A549 (cell line): ENCODE data around the gene BAAT. TPM values are rescaled to one million over a fixed set of nuclear protein-coding genes. Genes with fewer than 3 reads are reported as not detected.

Source experiments
- BHLHE40 ChIP-seq: IDR thresholded peaks from 2 replicates; pipeline ENCODE4 v1.6.1; 2012; ENCODE audit warnings: low read depth, low read length, inconsistent platforms
- CBX8 ChIP-seq: fragments of 200-600 bp; sonication (generic); IDR thresholded peaks from 2 replicates; pipeline ENCODE4 v1.6.1; 2016
- CHD2 ChIP-seq: fragments of 150-350 bp; IDR thresholded peaks from 2 replicates; pipeline ENCODE4 v1.6.1; 2014; ENCODE audit warnings: low read length; ENCODE audit not compliant: partially characterized antibody
- CHD4 ChIP-seq: fragments of 200-600 bp; sonication (generic); IDR thresholded peaks from 2 replicates; pipeline ENCODE4 v1.6.1; 2016; ENCODE audit warnings: antibody characterized with exemption, mild to moderate bottlenecking, borderline replicate concordance
- EHF ChIP-seq: fragments of 250-450 bp; sonication (Bioruptor Pico); IDR thresholded peaks from 2 replicates; pipeline ENCODE4 v1.5.0; 2020; ENCODE audit warnings: mild to moderate bottlenecking
- FOXS1 ChIP-seq: fragments of 250-450 bp; sonication (Bioruptor Pico); IDR thresholded peaks from 2 replicates; pipeline ENCODE4 v1.5.0; 2020; ENCODE audit warnings: mild to moderate bottlenecking, moderate library complexity
- HOXA7 ChIP-seq: fragments of 250-450 bp; sonication (Bioruptor Pico); IDR thresholded peaks from 2 replicates; pipeline ENCODE4 v1.5.0; 2020; ENCODE audit warnings: mild to moderate bottlenecking, moderate library complexity
- HOXB13 ChIP-seq: fragments of 250-450 bp; sonication (Bioruptor Pico); IDR thresholded peaks from 2 replicates; pipeline ENCODE4 v1.5.0; 2020; ENCODE audit warnings: low read depth, mild to moderate bottlenecking, moderate library complexity
- HOXB5 ChIP-seq: fragments of 250-450 bp; sonication (Bioruptor Pico); IDR thresholded peaks from 2 replicates; pipeline ENCODE4 v1.5.0; 2020; ENCODE audit warnings: mild to moderate bottlenecking, moderate library complexity
- JUN ChIP-seq, 2 experiments: fragments of >200 bp; sonication (Bioruptor Twin); formaldehyde crosslinking; IDR thresholded peaks; 2 replicates in 1 of 2; 3 replicates in 1 of 2; pipeline ENCODE4 v1.6.1; 2016 to 2017
- JUNB ChIP-seq: fragments of >200 bp; sonication (Bioruptor Twin); formaldehyde crosslinking; IDR thresholded peaks from 2 replicates; pipeline ENCODE4 v1.6.1; 2016
- KDM1A ChIP-seq: fragments of 200-600 bp; sonication (generic); IDR thresholded peaks from 2 replicates; pipeline ENCODE4 v1.6.1; 2016; ENCODE audit warnings: low read depth, mild to moderate bottlenecking
- KDM5A ChIP-seq: fragments of 200-600 bp; sonication (generic); IDR thresholded peaks from 2 replicates; pipeline ENCODE4 v1.6.1; 2016; ENCODE audit warnings: antibody characterized with exemption, mild to moderate bottlenecking
- MAFK ChIP-seq: fragments of 450-650 bp; IDR thresholded peaks from 2 replicates; pipeline ENCODE4 v1.6.1; 2014; ENCODE audit not compliant: partially characterized antibody
- MAZ ChIP-seq: fragments of 150-350 bp; IDR thresholded peaks from 2 replicates; pipeline ENCODE4 v1.6.1; 2014; ENCODE audit warnings: antibody characterized with exemption, low read depth, low read length, borderline replicate concordance
- NPAS2 ChIP-seq: fragments of 250-450 bp; sonication (Bioruptor Pico); IDR thresholded peaks from 2 replicates; pipeline ENCODE4 v1.8.0; 2022; ENCODE audit warnings: mild to moderate bottlenecking, moderate library complexity, borderline replicate concordance
- NR3C1 ChIP-seq: fragments of >200 bp; sonication (Bioruptor Twin); formaldehyde crosslinking; IDR thresholded peaks from 3 replicates; pipeline ENCODE4 v1.6.1; 2017
- PHF8 ChIP-seq: fragments of 200-600 bp; sonication (generic); IDR thresholded peaks from 2 replicates; pipeline ENCODE4 v1.6.1; 2016; ENCODE audit warnings: low read depth, mild to moderate bottlenecking, antibody characterized with exemption, moderate library complexity, borderline replicate concordance
- POLR2A ChIP-seq: IDR thresholded peaks from 2 replicates; pipeline ENCODE4 v1.6.1; 2012; ENCODE audit warnings: mild to moderate bottlenecking, low read length
- RAD21 ChIP-seq, 2 experiments: fragments of >200 bp in 1 of 2; sonication (Bioruptor Twin) in 1 of 2; formaldehyde crosslinking in 1 of 2; IDR thresholded peaks in 1 of 2; conservative IDR thresholded peaks in 1 of 2; 2 replicates in 1 of 2; 3 replicates in 1 of 2; pipeline ENCODE4 v1.6.1; 2012 to 2018; ENCODE audit warnings: inconsistent platforms in 1 of 2
- RARB ChIP-seq: fragments of 250-450 bp; sonication (Bioruptor Pico); IDR thresholded peaks from 2 replicates; pipeline ENCODE4 v1.8.0; 2021; ENCODE audit warnings: mild to moderate bottlenecking, moderate library complexity
- RFX5 ChIP-seq: fragments of 450-650 bp; IDR thresholded peaks from 2 replicates; pipeline ENCODE4 v1.7.1; 2014; ENCODE audit warnings: antibody characterized with exemption, mild to moderate bottlenecking, moderate library complexity
- RNF2 ChIP-seq: fragments of 200-600 bp; sonication (generic); IDR thresholded peaks from 2 replicates; pipeline ENCODE4 v1.6.1; 2016; ENCODE audit warnings: low read depth, mild to moderate bottlenecking, antibody characterized with exemption, moderate library complexity, borderline replicate concordance
- SMC3 ChIP-seq: fragments of >200 bp; sonication (Bioruptor Twin); formaldehyde crosslinking; IDR thresholded peaks from 3 replicates; pipeline ENCODE4 v1.6.1; 2018; ENCODE audit warnings: inconsistent platforms
- SREBF2 ChIP-seq: fragments of 450-650 bp; IDR thresholded peaks from 2 replicates; pipeline ENCODE4 v1.6.1; 2014; ENCODE audit warnings: mild to moderate bottlenecking, moderate library complexity
- ZFP36 ChIP-seq: fragments of 450-650 bp; IDR thresholded peaks from 2 replicates; pipeline ENCODE4 v1.6.1; 2014; ENCODE audit warnings: borderline replicate concordance; ENCODE audit not compliant: partially characterized antibody
- ZSCAN20 ChIP-seq: fragments of 250-450 bp; sonication (Bioruptor Pico); IDR thresholded peaks from 2 replicates; pipeline ENCODE4 v1.8.0; 2022; ENCODE audit warnings: mild to moderate bottlenecking, moderate library complexity
- polyA plus RNA-seq, 4 experiments: library from polyadenylated mRNA; depleted of rRNA in 3 of 4; stranded (reverse); fragments of >200 nt; fragmentation: RNase III in 1 of 4; extraction: RNeasy Plus Mini Kit Qiagen cat#74134 plus additional on column Dnase treatment in 1 of 4; gene quantifications; 2 replicates in 3 of 4; 3 replicates in 1 of 4; pipeline ENCODE4 v1.2.3, GENCODE V29; 2011 to 2017
- TF ChIP-seq, protein P1 (sequence below): fragments of >200 bp; sonication (Bioruptor Twin); formaldehyde crosslinking; IDR thresholded peaks from 3 replicates; pipeline ENCODE4 v1.6.1; 2016
- TF ChIP-seq, protein P2 (sequence below): IDR thresholded peaks from 2 replicates; pipeline ENCODE4 v1.6.1; 2012
- TF ChIP-seq, protein P3 (sequence below): IDR thresholded peaks from 2 replicates; pipeline ENCODE4 v1.6.1; 2012; ENCODE audit warnings: low read depth, borderline replicate concordance
- TF ChIP-seq, protein P4 (sequence below): fragments of 450-650 bp; IDR thresholded peaks from 2 replicates; pipeline ENCODE4 v1.6.1; 2014; ENCODE audit warnings: antibody characterized with exemption
- TF ChIP-seq, protein P5 (sequence below): fragments of >200 bp; sonication (Bioruptor Twin); formaldehyde crosslinking; IDR thresholded peaks from 3 replicates; pipeline ENCODE4 v1.5.1; 2016
- TF ChIP-seq, protein P6 (sequence below): fragments of >200 bp; sonication (Bioruptor Twin); formaldehyde crosslinking; IDR thresholded peaks from 2 replicates; pipeline ENCODE4 v1.6.1; 2016
- TF ChIP-seq, protein P7 (sequence below): fragments of 150-350 bp; IDR thresholded peaks from 2 replicates; pipeline ENCODE4 v1.6.1; 2014; ENCODE audit warnings: low read depth, mild to moderate bottlenecking, low read length

BAAT gene
- polyA plus RNA-seq, 2 of the 4 experiments (the other 2 are of a cell fraction): 9.1 to 13.6 TPM

DNA sequence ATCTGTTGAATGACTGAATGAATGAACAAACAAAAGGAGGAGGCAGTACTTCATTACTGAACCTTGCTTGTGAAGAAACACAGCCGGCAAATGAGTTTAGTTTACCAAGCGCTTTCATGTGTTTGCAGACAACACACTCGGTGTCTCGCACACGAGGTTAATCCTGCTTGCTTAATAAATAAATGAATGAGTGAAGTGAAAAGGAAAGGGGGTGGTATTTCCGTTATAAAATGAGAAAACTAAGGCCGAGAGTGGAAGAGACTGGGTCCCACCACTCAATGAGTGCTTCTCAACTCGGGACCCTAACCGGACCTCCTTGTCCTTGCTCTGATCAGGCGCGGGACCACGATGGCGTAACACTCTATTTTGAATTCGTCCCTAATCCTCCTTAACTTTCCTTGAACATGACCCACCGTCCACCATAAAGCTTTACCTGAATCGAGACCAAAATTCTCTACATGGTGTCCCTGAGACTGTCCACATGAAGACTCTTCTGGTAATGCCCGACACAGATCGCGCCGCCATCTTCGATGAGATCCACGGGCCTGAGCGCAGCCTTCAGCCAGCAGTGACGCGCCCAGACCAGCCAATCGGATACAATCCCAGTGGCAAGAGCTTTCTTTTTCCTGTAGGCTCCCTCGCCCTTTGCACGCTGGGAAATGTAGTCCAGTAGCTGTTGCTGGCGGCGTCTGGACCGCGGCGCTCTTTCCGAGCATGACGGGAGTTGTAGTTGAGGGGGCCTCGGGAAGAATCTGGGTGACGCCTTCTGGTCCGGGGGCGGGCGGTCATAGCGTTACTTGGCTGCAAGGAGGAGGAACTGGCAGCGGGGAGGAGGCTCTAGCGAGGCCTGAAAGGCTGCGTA, 13.5 kb upstream of the BAAT start, which contains the start of the genes MRPL50 and ZNF189 (continued):
- no peak for TF ChIP-seq ZFP36
- TF ChIP-seq, protein P1, sequence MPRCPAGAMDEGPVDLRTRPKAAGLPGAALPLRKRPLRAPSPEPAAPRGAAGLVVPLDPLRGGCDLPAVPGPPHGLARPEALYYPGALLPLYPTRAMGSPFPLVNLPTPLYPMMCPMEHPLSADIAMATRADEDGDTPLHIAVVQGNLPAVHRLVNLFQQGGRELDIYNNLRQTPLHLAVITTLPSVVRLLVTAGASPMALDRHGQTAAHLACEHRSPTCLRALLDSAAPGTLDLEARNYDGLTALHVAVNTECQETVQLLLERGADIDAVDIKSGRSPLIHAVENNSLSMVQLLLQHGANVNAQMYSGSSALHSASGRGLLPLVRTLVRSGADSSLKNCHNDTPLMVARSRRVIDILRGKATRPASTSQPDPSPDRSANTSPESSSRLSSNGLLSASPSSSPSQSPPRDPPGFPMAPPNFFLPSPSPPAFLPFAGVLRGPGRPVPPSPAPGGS: 0 out of 3 replicates have a peak, but pooled peaks have one; percentile 31
- TF ChIP-seq NR3C1: no peak
- TF ChIP-seq SMC3: no peak
- peak; percentile 74 for TF ChIP-seq POLR2A
- TF ChIP-seq, protein P2, sequence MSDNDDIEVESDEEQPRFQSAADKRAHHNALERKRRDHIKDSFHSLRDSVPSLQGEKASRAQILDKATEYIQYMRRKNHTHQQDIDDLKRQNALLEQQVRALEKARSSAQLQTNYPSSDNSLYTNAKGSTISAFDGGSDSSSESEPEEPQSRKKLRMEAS: peak; percentile 44
- TF ChIP-seq HOXB13: no peak
- TF ChIP-seq MAFK: no peak
- 0 out of 2 replicates have a peak, but pooled peaks have one; percentile 42 for TF ChIP-seq HOXA7
- no peak; the same call in 1 of the 2 replicates for TF ChIP-seq CBX8
- TF ChIP-seq RFX5: peak; percentile 52; the same call in 1 of the 2 replicates
- TF ChIP-seq, protein P3, sequence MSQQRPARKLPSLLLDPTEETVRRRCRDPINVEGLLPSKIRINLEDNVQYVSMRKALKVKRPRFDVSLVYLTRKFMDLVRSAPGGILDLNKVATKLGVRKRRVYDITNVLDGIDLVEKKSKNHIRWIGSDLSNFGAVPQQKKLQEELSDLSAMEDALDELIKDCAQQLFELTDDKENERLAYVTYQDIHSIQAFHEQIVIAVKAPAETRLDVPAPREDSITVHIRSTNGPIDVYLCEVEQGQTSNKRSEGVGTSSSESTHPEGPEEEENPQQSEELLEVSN: no peak
- TF ChIP-seq RARB (CRISPR knock-in tag): no peak
- no peak for TF ChIP-seq NPAS2 (CRISPR knock-in tag)
- no peak for TF ChIP-seq EHF (CRISPR knock-in tag)
- 0 out of 2 replicates have a peak, but pooled peaks have one; percentile 60 for TF ChIP-seq PHF8
- no peak for TF ChIP-seq FOXS1 (CRISPR knock-in tag)
- no peak for TF ChIP-seq MAZ
- TF ChIP-seq CHD2: no peak
- no peak for TF ChIP-seq RNF2
- TF ChIP-seq, protein P4, sequence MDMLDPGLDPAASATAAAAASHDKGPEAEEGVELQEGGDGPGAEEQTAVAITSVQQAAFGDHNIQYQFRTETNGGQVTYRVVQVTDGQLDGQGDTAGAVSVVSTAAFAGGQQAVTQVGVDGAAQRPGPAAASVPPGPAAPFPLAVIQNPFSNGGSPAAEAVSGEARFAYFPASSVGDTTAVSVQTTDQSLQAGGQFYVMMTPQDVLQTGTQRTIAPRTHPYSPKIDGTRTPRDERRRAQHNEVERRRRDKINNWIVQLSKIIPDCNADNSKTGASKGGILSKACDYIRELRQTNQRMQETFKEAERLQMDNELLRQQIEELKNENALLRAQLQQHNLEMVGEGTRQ: no peak
- no peak for TF ChIP-seq RAD21 (conservative IDR thresholded peaks at IDR 0.05 in 1 of 2, IDR thresholded peaks at IDR 0.05 in 1 of 2)
- TF ChIP-seq ZSCAN20 (CRISPR knock-in tag): no peak
- TF ChIP-seq, protein P5, sequence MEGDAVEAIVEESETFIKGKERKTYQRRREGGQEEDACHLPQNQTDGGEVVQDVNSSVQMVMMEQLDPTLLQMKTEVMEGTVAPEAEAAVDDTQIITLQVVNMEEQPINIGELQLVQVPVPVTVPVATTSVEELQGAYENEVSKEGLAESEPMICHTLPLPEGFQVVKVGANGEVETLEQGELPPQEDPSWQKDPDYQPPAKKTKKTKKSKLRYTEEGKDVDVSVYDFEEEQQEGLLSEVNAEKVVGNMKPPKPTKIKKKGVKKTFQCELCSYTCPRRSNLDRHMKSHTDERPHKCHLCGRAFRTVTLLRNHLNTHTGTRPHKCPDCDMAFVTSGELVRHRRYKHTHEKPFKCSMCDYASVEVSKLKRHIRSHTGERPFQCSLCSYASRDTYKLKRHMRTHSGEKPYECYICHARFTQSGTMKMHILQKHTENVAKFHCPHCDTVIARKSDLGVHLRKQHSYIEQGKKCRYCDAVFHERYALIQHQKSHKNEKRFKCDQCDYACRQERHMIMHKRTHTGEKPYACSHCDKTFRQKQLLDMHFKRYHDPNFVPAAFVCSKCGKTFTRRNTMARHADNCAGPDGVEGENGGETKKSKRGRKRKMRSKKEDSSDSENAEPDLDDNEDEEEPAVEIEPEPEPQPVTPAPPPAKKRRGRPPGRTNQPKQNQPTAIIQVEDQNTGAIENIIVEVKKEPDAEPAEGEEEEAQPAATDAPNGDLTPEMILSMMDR: no peak
- TF ChIP-seq, protein P6, sequence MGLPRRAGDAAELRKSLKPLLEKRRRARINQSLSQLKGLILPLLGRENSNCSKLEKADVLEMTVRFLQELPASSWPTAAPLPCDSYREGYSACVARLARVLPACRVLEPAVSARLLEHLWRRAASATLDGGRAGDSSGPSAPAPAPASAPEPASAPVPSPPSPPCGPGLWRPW: no peak
- TF ChIP-seq, protein P7, sequence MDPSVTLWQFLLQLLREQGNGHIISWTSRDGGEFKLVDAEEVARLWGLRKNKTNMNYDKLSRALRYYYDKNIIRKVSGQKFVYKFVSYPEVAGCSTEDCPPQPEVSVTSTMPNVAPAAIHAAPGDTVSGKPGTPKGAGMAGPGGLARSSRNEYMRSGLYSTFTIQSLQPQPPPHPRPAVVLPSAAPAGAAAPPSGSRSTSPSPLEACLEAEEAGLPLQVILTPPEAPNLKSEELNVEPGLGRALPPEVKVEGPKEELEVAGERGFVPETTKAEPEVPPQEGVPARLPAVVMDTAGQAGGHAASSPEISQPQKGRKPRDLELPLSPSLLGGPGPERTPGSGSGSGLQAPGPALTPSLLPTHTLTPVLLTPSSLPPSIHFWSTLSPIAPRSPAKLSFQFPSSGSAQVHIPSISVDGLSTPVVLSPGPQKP: no peak
- TF ChIP-seq SREBF2: no peak
- TF ChIP-seq BHLHE40: no peak
- TF ChIP-seq KDM1A: no peak
- TF ChIP-seq HOXB5 (CRISPR knock-in tag): no peak
- no peak for TF ChIP-seq JUNB
- no peak for TF ChIP-seq CHD4
- TF ChIP-seq JUN (IDR thresholded peaks at IDR 0.05): peak; percentile 63 to 64; a peak in 3 of 5 replicates
- TF ChIP-seq KDM5A: no peak
